GM21423 (cell line): ENCODE data around the gene AP3B2.

ENCODE experiments used
- ATAC-seq: cut with Tn5 transposase; IDR thresholded peaks from one replicate; pipeline ENCODE4 v1.9.1; 2021; ENCODE audit warnings: mild to moderate bottlenecking, moderate library complexity; ENCODE audit not compliant: unreplicated experiment

AP3B2 gene

DNA sequence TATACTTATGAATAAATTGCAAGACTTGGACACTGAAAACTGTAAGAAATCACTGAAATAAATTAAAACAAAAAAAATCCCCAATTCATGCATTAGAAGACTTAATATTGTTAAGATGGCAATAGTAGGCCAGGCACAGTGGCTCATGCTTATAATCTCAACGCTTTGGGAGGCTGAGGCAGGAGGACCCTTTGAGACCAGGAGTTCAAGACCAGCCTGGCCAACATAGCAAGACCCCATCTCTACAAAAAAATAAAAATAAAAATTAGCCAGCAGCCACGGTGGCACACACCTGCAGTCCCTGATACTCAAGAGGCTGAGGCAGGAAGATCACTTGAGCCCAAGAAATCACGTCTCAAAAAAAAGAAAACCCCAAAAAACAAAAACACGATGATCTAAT lies 98.3 kb downstream of the AP3B2 start:
- no peak for ATAC-seq
